GM21515 (cell line): ENCODE data around the gene DCBLD2.
"Not testable (repeated sequence)": the region's sequence is repeated elsewhere in the genome, so short reads cannot be mapped to it uniquely, and the experiment has no call there.

ENCODE experiments used
- ATAC-seq: cut with Tn5 transposase; IDR thresholded peaks from one replicate; pipeline ENCODE4 v1.9.1; 2021; ENCODE audit not compliant: unreplicated experiment

DCBLD2 gene

DNA sequence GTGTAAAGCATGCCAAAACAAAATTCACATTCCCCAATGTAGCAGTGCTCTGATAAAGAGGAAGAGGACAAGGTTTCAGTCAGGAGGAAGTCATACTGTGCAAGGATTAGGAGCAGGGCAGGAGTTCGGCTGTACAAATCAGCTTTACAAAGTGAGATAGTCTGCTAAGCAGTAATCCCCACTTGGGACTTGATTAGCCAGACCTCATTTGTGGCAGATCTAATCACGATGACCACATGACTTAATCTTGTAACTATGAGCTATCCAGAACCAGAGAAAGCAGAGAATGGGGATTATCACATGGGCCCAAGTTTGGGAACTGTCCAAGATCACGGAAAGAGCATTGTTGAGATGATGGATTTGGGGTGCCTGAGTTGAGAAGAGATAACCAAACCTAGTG lies 7.8 kb downstream of the DCBLD2 start:
- ATAC-seq: no peak

DNA sequence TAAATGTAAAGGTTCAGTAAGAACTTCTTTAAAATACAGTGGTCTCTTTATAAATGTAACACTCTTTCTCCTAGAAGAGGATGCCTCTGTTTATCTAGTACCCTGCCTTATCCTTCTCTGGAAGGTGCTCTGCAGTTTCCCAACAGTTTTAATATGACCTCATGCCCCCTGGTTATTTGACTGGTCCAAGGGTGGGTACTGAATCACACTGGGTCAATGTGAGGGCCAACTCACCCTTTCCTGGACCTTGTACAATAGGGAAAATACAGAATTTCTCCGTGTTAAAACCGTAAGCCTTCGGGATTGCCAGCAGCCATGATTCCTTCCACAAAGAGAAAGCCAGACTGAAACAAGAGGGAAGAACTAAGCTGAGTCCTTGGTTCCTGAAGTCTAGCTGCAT lies 9.2 kb downstream of the DCBLD2 start:
- ATAC-seq: no peak

DNA sequence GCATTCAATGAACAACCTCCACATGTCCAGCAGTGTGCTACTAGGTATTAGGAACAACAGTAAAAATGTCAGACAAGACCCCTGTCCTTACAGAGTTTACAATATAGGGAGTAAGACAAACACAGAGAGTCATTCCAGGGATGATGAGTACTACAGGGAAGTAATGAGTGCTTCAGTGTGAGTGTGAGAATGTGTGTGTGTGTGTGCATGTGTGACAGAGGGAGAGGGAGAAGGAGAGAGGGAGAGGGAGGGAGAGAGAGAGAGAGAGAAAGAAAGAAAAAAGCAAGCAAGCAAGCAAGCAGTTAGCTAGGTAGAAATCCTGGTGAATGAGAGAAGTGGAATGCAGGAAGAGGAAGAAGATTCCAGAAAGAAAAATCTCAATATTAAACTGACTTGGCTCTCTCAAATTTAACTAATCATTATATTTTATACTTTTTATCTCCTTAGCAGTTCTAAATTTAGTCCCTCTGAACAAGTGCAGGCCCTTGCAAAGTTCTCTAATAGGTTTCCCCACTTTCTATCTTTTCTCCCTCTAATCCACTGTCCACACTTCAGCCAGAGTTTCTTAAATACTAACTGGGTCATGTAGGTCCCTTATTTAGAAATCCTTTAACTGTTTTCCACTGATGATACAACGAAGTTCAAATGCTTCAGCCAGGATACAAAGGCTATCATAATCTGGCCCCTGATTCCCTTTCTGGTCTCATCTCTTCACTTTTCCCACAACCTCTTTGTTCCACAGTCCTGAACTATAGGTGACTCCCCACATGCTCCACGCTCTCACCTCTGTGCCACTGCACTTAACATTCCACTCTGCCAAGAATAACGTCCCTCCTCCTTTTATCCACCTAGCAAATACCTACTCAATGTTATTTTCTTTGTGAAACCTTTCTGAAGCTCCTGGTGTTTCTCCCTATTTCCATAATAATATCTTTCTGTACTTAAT lies 10.3 kb downstream of the DCBLD2 start:
- no peak for ATAC-seq

- no peak for ATAC-seq
Measured at GRCh38 chr3:98890181-98890835, 11.2 kb downstream of the DCBLD2 start.

DNA sequence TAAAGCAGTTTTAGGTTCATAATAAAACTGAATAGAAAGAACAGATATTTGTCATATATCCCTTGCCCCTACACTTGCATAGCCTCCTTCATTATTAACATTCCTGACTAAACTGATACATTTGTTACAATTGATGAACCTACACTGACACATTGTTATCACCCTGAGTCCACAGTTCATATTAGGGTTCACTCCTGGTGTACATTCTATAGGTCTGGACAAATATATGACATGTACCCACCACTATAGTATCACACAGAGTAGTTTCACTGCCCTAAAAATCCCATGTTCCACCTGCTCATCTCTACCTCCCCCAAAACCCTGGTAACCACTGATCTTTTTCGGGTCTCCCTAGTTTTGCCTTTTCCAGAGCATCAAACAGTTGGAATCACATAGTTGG lies 13.8 kb downstream of the DCBLD2 start:
- ATAC-seq: no peak

DNA sequence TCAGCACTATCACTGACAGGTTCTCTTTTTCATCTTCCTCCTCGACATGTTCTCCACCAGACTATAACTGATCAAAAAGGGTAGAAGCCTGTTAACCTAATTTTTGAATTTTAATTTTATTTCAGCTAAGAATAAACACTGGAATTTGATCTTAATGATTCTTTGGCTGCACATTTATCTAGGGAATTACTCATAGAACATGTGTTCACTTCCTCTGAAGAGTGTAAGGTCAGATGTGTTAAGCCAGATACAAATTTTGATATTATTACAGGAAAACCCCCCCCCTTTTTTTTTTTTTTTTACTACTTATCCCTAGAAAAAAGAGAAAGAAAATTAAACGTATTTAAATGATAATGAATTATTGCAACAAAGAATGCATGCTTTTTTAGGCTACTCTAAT lies 15.0 kb downstream of the DCBLD2 start:
- no peak for ATAC-seq

GRCh38 chr3:98885851-98886250 lies 15.6 kb downstream of the DCBLD2 start:
- ATAC-seq: no peak

GRCh38 chr3:98884675-98885371 lies 16.7 kb downstream of the DCBLD2 start:
- ATAC-seq: no peak

DNA sequence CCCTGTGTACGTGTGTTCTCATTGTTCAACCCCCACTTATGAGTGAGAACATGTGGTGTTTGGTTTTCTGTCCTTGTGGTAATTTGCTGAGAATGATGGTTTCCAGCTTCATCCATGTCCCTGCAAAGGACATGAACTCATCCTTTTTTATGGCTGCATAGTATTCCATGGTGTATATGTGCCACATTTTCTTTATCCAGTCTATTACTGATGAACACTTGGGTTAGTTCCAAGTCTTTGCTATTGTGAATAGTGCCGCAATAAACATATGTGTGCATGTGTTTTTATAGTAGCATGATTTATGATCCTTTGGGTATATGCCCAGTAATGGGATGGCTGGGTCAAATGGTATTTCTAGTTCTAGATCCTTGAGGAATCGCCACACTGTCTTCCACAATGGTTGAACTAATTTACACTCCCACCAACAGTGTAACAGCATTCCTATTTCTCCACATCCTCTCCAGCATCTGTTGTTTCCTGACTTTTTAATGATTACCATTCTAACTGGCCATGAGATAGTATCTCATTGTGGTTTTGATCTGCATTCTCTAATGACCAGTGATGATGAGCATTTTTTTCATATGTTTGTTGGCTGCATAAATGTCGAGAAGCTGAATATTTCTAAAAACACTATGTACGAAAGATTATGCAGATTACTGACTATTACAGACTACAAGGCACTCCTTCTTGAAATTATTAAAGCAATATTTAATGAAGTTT lies 18.7 kb downstream of the DCBLD2 start:
- not testable (repeated sequence) for ATAC-seq

DNA sequence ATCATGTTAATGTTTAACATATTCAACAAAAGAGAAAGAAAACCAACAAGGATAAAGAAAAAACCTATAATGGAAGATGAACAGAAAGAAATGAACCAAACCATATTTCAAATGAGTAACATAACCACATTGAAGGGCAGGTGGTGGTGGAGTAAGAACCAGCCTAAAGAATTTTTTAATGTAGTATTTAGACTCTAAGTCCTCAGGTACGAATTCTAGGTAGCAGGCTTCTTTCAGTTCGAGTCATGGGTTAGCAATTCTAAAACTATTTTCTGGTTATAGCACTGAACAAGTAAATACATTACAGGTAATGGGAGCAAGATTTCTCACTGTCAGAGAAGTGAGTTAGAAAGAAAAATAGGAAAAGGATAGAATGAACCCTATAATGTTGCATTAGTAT lies 24.4 kb downstream of the DCBLD2 start:
- ATAC-seq: no peak

DNA sequence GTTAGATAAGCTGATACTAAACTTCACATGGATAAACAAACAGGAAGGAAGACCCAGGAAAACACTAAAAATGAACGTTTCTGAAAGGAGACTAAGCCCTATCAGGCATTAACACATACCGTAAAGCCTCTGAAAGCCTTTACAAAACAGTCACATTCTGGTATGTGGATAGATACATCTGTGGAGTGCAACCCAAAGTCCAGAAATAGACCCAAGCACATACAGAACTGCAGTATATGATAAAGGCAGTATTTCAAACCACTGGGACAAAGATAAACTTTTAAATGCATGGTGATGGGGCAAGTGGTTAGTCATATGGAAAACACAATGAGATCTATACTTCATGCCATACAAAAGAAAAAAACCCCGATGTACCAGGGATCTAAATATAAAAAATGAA lies 26.0 kb downstream of the DCBLD2 start:
- ATAC-seq: no peak

DNA sequence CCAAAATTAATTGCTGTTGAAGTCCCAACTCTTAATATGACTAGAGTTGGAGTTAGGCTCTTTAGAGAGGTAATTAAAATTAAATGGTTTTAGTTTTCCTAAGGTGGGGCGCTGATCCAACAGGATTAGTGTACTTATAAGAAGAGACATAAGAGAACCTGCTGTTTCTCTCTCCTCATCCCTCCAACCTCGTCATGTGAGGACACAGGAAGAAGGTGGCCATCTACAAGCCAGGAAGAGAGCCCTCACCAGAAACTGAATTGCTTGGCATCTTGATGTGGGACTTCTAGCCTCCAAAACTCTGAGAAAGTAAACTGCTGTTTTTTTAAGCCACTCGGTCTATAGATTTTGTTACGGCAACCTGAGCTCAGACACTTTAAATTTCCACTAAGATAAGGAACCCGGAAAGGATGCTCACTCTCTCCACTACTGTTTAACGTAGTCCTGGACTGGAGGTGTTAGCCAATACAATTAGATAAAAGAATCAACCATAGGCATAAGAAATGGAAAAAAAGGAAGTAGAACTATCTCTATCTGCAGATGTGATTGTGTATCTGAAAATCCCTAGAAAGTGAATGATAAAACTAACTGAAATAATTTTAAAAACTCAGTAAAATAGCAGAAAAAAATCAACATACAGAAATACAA lies 26.8 kb downstream of the DCBLD2 start:
- no peak for ATAC-seq

DNA sequence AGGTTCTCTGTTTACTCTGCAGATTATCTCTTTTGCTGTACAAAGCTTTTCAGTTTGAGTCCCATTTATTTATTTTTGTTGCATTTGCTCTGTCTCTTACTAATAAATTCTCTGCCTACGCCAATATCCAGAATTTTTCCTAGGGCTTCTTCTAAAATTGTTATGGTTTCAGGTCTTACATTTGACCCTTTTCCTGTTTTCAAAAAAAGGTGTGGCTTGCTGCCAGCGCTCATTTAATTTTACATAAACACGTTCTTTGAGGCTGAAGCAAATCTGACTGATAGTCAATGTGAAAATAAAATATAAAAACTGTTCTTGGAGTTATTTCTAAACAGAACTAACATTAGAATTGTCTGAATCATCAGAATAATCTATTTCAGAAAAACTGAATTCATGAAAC lies 32.1 kb downstream of the DCBLD2 start:
- ATAC-seq: no peak

- ATAC-seq: not testable (repeated sequence)
Measured at GRCh38 chr3:98857971-98858370, 43.5 kb downstream of the DCBLD2 start.

GRCh38 chr3:98857258-98857657 lies 44.2 kb downstream of the DCBLD2 start:
- ATAC-seq: not testable (repeated sequence)

DNA sequence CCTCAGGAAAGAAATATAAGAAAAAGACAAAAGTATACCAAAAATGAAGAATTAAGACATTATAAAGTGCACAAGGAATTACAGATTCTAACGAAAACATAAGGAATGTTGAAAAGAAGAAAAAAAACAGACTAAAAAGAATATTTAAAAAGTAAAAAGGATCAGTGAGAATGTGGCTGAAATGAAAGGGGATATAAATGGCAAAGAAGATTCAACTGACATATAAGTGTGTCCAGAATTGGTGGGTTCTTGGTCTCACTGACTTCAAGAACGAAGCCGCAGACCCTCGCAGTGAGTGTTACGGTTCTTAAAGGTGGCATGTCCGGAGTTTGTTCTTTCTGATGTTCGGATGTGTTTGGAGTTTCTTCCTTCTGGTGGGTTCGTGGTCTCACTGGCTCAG lies 44.8 kb downstream of the DCBLD2 start:
- ATAC-seq: no peak

- ATAC-seq: no peak
Measured at GRCh38 chr3:98855806-98856400, 45.6 kb downstream of the DCBLD2 start.

- ATAC-seq: no peak
Measured at GRCh38 chr3:98848108-98848507, 53.4 kb downstream of the DCBLD2 start.

DNA sequence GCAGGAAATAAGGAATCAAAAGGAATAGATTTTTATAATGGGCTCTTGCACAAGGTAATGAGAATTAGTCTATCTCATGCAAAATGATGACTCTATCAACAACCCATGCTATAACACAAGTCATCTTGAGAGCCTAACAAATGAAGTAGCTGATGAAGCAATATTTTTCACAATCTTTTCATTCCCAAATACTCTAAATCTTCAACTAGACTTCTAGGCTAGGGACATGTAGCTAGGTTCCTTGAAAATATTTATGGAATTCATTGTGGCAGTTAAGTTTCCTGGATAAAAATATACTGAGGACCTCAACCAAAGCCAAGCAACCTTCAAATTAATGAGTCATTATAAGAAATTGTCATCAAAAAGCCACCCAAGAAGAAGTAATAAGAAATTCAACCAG lies 55.4 kb downstream of the DCBLD2 start:
- ATAC-seq: no peak

GRCh38 chr3:98843266-98843959 lies 58.1 kb downstream of the DCBLD2 start:
- ATAC-seq: no peak
